SK-N-SH (cell line): Measurements from ENCODE around the gene CLIC4. TPM values are rescaled to one million over a fixed set of nuclear protein-coding genes. Genes with fewer than 3 reads are reported as not detected.
A peak's percentile ranks its signal among the peaks of the same experiment; 100 is the strongest.

Experiments used
- CTCF ChIA-PET: fragments of 300-600, 350-600 bp; formaldehyde crosslinking; extraction: SDS; loops from one replicate; lab custom pipeline; 2021; lab: Yijun Ruan, JAX
- POLR2A ChIA-PET: fragments of 350-600 bp; sonication (Branson Sonifier 250); formaldehyde crosslinking; extraction: SDS; loops from one replicate; lab custom pipeline; 2020; ENCODE audit warnings: antibody characterized with exemption, inconsistent platforms; lab: Yijun Ruan, JAX
- DNase-seq: peaks from one replicate; pipeline ENCODE4 v3.0.0; 2012
- H2AFZ ChIP-seq: fragments of 200-600 bp; sonication (generic); 2 replicates; pipeline ENCODE4 v1.8.1; 2016; ENCODE audit warnings: antibody characterized with exemption, mild to moderate bottlenecking, low read depth
- H3F3A ChIP-seq: fragments of 200-600 bp; sonication (generic); replicated peaks from 2 replicates; pipeline ENCODE3; 2016; ENCODE audit warnings: antibody characterized with exemption, mild to moderate bottlenecking; ENCODE audit not compliant: insufficient read depth
- H3K27ac ChIP-seq, 2 experiments: fragments of 200-500 bp in 1 of 2; fragments of 200-600 bp in 1 of 2; sonication (Bioruptor generic) in 1 of 2; sonication (generic), shearing (Covaris generic) in 1 of 2; 2 replicates each; pipeline versions ENCODE4 v1.5.1 to v1.6.1; 2014 to 2016; ENCODE audit warnings: low read depth in 2 of 2, inconsistent platforms in 1 of 2, low read length in 1 of 2, mild to moderate bottlenecking in 1 of 2, mixed read lengths in 1 of 2
- H3K27me3 ChIP-seq: fragments of 200-600 bp; sonication (generic), shearing (Covaris generic); 2 replicates; pipeline ENCODE4 v1.6.1; 2016; ENCODE audit warnings: mixed run types; ENCODE audit not compliant: insufficient read depth
- H3K36me3 ChIP-seq, 2 experiments: fragments of 200-500 bp in 1 of 2; fragments of 200-600 bp in 1 of 2; sonication (Bioruptor generic) in 1 of 2; sonication (generic) in 1 of 2; replicated peaks in 1 of 2; 2 replicates each; pipeline versions ENCODE3 to v1.5.1; 2014 to 2016; ENCODE audit warnings: low read length in 1 of 2, mild to moderate bottlenecking in 1 of 2; ENCODE audit not compliant: insufficient read depth in 2 of 2, control insufficient read depth in 1 of 2
- H3K4me1 ChIP-seq, 2 experiments: fragments of 200-500 bp in 1 of 2; fragments of 200-600 bp in 1 of 2; sonication (Bioruptor generic) in 1 of 2; sonication (generic), shearing (Covaris generic) in 1 of 2; 2 replicates each; pipeline versions ENCODE4 v1.5.1 to v1.6.1; 2014 to 2016; ENCODE audit warnings: low read depth in 1 of 2, low read length in 1 of 2, mixed run types in 1 of 2; ENCODE audit not compliant: insufficient read depth in 2 of 2, control insufficient read depth in 1 of 2
- H3K4me2 ChIP-seq: fragments of 200-600 bp; sonication (generic), shearing (Covaris generic); 2 replicates; pipeline ENCODE4 v1.6.1; 2017; ENCODE audit warnings: mixed run types
- H3K4me3 ChIP-seq, 2 experiments: fragments of 200-500 bp in 1 of 2; fragments of 200-600 bp in 1 of 2; sonication (Bioruptor generic) in 1 of 2; sonication (generic), shearing (Covaris generic) in 1 of 2; 2 replicates each; pipeline versions ENCODE4 v1.5.1 to v1.8.1; 2014 to 2016; ENCODE audit warnings: low read depth in 2 of 2, inconsistent platforms in 1 of 2, low read length in 1 of 2, mild to moderate bottlenecking in 1 of 2, mixed read lengths in 1 of 2, moderate library complexity in 1 of 2
- H3K79me2 ChIP-seq: fragments of 200-600 bp; sonication (generic); 2 replicates; pipeline ENCODE4 v1.8.1; 2017; ENCODE audit warnings: mild to moderate bottlenecking; ENCODE audit not compliant: insufficient read depth
- H3K9ac ChIP-seq: fragments of 200-600 bp; sonication (generic); 2 replicates; pipeline ENCODE4 v1.6.1; 2017; ENCODE audit warnings: mixed run types
- H3K9me2 ChIP-seq: fragments of 200-600 bp; sonication (generic); 2 replicates; pipeline ENCODE4 v1.6.1; 2017; ENCODE audit warnings: mixed run types
- H3K9me3 ChIP-seq: fragments of 200-600 bp; sonication (generic); 2 replicates; pipeline ENCODE4 v1.6.1; 2017; ENCODE audit warnings: mixed run types, mild to moderate bottlenecking, moderate library complexity
- H4K20me1 ChIP-seq: fragments of 200-600 bp; sonication (generic); 2 replicates; pipeline ENCODE4 v1.6.1; 2017; ENCODE audit warnings: mild to moderate bottlenecking, mixed run types; ENCODE audit not compliant: insufficient read depth
- EP300 ChIP-seq, 2 experiments: IDR thresholded peaks; 2 replicates each; pipeline versions ENCODE4 v1.4.0 to v1.6.1; 2012; ENCODE audit warnings: borderline replicate concordance in 1 of 2, low read depth in 1 of 2, low read length in 1 of 2
- GATA2 ChIP-seq: sonication (generic); formaldehyde crosslinking; IDR thresholded peaks from 2 replicates; pipeline ENCODE4 v1.5.0; 2020; ENCODE audit warnings: mild to moderate bottlenecking, missing genetic modification reagents
- MEF2A ChIP-seq: IDR thresholded peaks from 2 replicates; pipeline ENCODE4 v1.4.0; 2012; ENCODE audit warnings: low read depth, borderline replicate concordance
- NFIC ChIP-seq: IDR thresholded peaks from 2 replicates; pipeline ENCODE4 v1.4.0; 2012; ENCODE audit warnings: borderline replicate concordance
- RXRA ChIP-seq: IDR thresholded peaks from 2 replicates; pipeline ENCODE4 v1.4.0; 2012; ENCODE audit warnings: low read depth, mild to moderate bottlenecking, borderline replicate concordance
- SIN3A ChIP-seq: IDR thresholded peaks from 2 replicates; pipeline ENCODE4 v1.6.1; 2012; ENCODE audit warnings: low read depth, mild to moderate bottlenecking, low read length, moderate library complexity, borderline replicate concordance
- TCF12 ChIP-seq: IDR thresholded peaks from 2 replicates; pipeline ENCODE4 v1.4.0; 2012
- WGBS: methylation state at CpG from one replicate; pipeline ENCODE4 v1.1.6; 2017; ENCODE audit warnings: low lambda C conversion rate; 5-methylcytosine and 5-hydroxymethylcytosine counted together
- polyA plus RNA-seq, 3 experiments: library from polyadenylated mRNA; depleted of rRNA; stranded (reverse); fragments of >200 nt; gene quantifications; 2 replicates each; pipeline ENCODE4 v1.2.3, GENCODE V29; 2012
- TF ChIP-seq, protein P1 (sequence below): IDR thresholded peaks from 2 replicates; pipeline ENCODE4 v1.4.0; 2012; ENCODE audit warnings: low read depth, borderline replicate concordance
- TF ChIP-seq, protein P2 (sequence below): IDR thresholded peaks from 2 replicates; pipeline ENCODE4 v1.4.0; 2012; ENCODE audit warnings: low read depth

The CLIC4 gene
- polyA plus RNA-seq, 1 of the 3 experiments (the other 2 are of a cell fraction): 66.4 TPM

DNA sequence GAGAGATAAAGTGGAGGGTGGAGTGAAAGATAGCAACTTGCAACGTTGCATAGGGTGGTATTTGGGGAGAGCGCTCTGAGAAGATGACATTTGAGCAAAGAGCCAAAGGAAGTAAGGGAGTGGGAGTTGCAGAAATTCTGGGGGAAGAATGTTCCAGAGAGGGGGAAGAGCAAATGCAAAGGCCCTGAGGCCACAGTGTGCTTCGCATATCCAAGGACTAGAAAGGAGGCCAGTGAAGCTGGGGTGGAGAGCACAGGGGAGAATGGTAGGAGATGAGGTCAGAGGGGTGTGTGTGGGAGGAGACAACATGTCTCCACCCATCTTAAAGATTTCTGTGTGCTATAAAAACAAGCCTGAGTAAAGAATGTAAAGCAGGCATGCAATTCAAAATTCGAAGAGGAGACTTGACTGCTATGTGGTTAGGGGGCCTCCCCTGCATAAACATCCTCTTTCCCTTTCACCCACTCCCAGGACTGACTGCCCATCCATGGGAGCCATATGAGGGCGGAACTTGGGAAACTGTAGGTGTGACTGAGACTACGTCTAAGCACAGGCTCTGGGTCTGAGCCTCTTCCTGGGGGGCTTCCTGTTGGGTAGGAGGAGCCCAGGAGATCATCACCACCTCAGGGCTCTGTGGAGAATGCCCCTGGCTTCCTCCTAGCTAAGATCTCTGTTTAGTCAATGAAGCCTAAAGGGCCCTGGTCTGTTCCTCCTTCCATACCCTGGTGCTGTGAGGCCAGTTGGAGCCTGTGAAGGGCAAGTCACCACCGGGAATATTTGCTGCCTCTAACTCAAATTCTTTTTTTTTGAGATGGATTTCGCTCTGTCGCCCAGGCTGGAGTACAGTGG, 2.9 kb upstream of the CLIC4 start:
- ChIA-PET CTCF (no interaction called here), POLR2A (no interaction called here)
- H4K20me1 ChIP-seq: peaks cover under 1% of the 10 kb centered on the region; the same call in 1 of the 2 replicates
- H3K27me3 ChIP-seq: no peaks in the 10 kb centered on the region
- 81% methylated on average over 9 of the region's 9 CpGs for WGBS
- H3K9ac ChIP-seq: no peak overlapping the region
- peaks cover 11% of the 10 kb centered on the region for H3F3A ChIP-seq
- peaks cover 20% of the 10 kb centered on the region for H3K79me2 ChIP-seq
- H3K36me3 ChIP-seq: no peaks in the 10 kb centered on the region
- H3K27ac ChIP-seq: no peak overlapping the region; a peak in 2 of 4 replicates
- peak overlapping the region; percentile 64; the same call in 1 of the 2 replicates for H2AFZ ChIP-seq
- H3K4me2 ChIP-seq: no peak overlapping the region
- no peaks in the 10 kb centered on the region for H3K9me2 ChIP-seq
- DNase-seq: no peak
- H3K9me3 ChIP-seq: no peaks in the 10 kb centered on the region
- H3K4me1 ChIP-seq: peaks cover 10 to 17% of the 10 kb centered on the region in 2 experiments; a peak in 2 of 4 replicates
- TF ChIP-seq MEF2A (no peak), NFIC (no peak), EP300 (IDR thresholded peaks at IDR 0.05; ENCODE audit: borderline replicate concordance in 1 of 2, low read depth in 1 of 2, low read length in 1 of 2) (no peak), GATA2 (CRISPR knock-in tag) (no peak)
- TF ChIP-seq, protein P1, sequence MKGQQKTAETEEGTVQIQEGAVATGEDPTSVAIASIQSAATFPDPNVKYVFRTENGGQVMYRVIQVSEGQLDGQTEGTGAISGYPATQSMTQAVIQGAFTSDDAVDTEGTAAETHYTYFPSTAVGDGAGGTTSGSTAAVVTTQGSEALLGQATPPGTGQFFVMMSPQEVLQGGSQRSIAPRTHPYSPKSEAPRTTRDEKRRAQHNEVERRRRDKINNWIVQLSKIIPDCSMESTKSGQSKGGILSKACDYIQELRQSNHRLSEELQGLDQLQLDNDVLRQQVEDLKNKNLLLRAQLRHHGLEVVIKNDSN: no peak
- H3K4me3 ChIP-seq: no peak overlapping the region

DNA sequence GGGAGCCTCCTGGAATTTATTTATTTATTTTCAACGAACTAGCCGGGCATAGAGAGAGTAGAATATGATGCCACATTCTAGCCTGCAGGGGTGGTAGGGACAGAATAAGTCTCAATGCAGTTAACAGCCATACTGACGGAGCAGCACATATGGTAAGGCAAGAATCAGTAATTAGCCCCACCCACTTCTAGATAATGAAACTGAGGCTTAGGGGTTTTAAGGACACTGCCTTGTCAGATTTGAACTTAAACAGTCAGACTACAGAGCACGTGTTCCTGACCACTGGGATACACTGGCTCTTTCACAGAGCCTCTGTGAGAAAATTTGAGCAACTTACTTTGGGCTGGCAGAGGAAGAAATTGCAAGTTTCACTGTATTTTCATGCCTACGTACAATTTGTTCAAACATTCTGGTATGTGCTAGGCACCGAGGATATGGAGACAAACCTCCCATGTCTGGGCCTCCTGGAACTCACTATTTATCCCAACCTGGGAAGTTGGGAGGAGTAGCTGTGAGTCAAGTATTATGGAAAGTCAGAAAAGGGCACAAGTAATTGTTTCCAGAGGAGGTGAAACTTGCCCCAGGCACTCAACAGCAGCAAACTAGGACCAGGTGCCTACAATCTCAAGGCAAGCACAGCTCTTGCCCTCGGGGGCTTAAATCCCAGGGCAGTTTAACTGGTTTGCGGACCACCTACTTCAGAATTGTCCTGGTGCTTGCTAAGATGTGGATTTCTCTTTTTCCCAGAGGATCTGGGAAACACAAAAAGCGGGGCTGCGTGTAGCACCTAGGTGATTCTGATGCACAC, 1.6 kb upstream of the CLIC4 start:
- H3F3A ChIP-seq: peaks cover 19% of the 10 kb centered on the region
- DNase-seq: no peak
- peak overlapping the region; percentile 70 to 73 for H3K27ac ChIP-seq
- peaks cover 10 to 21% of the 10 kb centered on the region in 2 experiments; a peak in 2 of 4 replicates for H3K4me1 ChIP-seq
- ChIA-PET POLR2A (no interaction called here), CTCF (interaction anchor here (1.0 to 3.2 kb wide), 7 partner anchors 8 to 92 kb away, joined by 3 to 15 read pairs (median 4); no protein-coding TSS in a partner anchor)
- peak overlapping the region; percentile 59 for H3K4me2 ChIP-seq
- 0 out of 2 replicates have a peak overlapping the region, but pooled peaks have one; percentile 4 for H3K9ac ChIP-seq
- H3K9me2 ChIP-seq: no peaks in the 10 kb centered on the region
- no peaks in the 10 kb centered on the region for H3K27me3 ChIP-seq
- no peaks in the 10 kb centered on the region for H3K9me3 ChIP-seq
- H2AFZ ChIP-seq: peak overlapping the region; percentile 75
- H3K36me3 ChIP-seq: no peaks in the 10 kb centered on the region
- H3K4me3 ChIP-seq: no peak overlapping the region
- peaks cover 33% of the 10 kb centered on the region for H3K79me2 ChIP-seq
- H4K20me1 ChIP-seq: peaks cover 13% of the 10 kb centered on the region
- WGBS: 66% methylated on average over 10 of the region's 10 CpGs
- TF ChIP-seq RXRA: no peak
- no peak for TF ChIP-seq SIN3A
- TF ChIP-seq TCF12: peak; percentile 50; the same call in 1 of the 2 replicates
- TF ChIP-seq, protein P2, sequence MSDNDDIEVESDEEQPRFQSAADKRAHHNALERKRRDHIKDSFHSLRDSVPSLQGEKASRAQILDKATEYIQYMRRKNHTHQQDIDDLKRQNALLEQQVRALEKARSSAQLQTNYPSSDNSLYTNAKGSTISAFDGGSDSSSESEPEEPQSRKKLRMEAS: peak; percentile 57; the same call in 1 of the 2 replicates
- TF ChIP-seq, all 33 proteins: peak for 2
